Measurements from ENCODE around the gene BDKRB1.

BDKRB1 gene

DNA sequence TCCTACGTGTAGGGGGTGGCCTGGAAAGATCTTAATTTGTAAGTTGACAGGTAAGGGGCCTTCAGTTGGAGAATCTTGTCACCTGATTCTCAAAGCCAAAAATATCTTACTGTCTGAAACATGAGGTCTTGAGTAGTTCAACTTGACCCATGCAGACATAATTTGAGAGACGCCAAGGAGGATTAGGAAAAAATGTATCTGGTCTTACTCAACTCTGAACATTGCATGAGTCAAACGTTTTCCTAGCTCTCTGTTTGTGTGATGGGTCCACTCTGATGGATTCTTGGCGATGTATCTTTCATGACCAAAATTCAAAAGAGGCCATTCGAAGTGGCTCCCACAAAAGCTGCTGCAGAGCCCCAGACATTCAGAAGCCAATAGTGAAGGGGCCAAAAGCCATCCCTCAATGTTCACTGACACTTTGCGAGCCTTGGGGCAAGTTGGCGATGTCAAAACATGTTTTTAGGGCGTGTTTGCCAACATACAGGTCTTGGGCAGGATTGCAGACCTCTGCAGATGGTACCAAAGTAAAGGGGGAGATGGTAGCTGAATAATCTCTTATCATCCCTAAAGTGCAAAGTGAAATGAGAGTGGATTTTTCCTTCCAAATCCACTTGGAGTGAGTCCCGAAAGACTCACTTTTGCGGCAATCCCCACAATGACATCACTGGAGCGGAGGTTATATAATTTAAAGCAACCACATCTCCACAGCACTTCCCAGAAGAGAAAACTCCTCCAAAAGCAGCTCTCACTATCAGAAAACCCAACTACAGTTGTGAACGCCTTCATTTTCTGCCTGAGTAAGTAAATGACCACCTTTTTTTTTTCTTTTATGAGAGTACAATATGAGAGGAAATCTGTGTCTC, at the start of gene BDKRB1:
Gene BDKRB1, plus strand, starts transcription at position 710 of the 866 bp plus-strand sequence. CDS start 7,473 bp downstream, outside the sequence.
- DNase-seq, result no peak

DNA sequence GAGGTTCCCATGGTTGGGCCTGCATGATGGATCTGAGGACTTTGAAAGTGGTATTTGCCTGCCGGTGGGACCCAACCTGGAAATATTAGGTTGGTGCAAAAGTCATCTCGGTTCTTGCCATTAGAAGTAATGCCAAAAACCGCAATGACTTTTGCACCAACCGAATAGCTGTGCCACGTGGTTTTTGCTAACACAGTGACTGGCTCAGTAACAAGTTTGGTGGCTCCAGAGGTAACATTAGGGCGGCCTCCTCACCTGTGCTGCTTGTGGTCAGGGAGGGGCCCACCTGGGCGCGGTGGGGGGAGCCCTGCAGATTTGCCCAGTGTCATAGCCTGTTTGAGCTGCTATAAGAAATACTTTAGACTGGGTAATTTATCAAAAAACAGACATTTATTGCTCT, 49.5 kb upstream of the BDKRB1 start:
- DNase-seq, result no peak

DNA sequence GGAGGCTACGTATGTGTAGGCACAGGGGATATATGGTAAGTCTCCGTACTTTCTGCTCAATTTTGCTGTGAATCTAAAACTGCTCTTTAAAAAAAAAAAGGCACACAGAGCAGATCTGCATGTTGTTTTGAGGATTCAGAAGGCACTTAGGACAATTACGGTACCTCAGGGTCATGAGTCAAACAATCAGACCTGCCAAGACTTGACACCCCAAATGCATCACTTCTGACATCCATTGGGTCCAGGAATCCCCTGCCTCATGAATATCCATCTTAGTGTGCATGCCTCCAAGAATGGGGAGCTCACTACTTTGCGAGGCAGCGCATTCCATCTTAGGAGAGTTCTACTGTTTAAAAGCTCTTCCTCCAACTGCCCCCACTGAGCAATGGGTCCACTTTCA, 48.3 kb upstream of the BDKRB1 start:
- no peak for DNase-seq

DNA sequence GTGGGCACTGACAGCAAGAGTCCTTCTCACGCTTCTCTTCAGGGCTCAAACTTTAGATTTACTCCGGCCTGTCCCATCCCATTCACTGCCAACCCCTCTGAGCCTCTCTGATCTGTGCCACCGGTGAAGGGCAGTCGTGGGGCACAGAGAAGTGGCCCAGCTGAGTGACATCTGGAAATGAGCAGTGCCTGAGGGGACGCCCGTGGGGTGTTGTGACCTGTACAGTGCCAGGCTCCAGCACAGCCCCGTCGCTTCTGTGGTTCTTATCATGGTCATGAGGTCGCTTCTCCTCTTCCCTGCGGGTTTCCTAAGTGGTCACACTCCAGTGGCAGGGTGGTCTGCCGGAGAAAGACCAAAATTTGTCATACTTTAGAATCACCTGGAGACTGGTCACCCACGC, 47.3 kb upstream of the BDKRB1 start:
- no peak for DNase-seq

DNA sequence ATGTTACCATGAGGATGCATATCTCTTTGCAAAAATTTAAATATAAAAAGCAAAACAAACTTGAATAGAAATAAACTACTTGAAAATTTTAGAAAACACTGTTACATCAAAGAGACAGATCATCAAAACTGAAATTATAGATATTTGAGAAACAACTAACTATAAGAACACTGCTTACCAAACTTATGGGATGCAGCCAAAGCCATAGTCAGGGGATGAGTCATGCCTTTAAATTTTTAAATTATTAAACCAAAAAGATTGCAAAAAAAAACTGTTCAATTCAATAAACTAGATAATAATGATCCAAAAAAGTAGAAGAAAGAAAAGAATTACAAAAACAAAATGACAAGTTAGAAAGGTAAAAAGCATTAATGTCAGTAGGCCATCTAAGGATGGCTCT, 43.9 kb upstream of the BDKRB1 start:
- DNase-seq, result no peak

DNA sequence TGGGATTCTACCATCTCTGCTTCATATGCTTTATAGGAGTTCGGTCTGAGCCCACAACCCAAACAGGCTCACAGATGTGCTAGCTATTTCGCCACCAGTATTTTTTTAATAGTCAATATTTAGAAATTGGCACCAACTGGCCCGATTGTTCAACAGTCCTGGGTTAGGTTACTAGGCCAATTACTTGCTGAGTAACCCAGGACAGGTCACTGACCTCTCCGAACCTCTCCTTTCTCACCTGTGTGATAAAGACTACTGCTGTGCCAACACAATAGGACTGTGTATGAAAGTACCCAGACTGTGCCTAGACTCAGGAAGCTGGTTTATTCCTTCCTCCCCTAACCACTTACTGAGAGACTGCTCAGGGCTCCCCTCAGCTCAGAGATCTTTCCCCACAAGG, 43.1 kb upstream of the BDKRB1 start:
- no peak for DNase-seq

DNA sequence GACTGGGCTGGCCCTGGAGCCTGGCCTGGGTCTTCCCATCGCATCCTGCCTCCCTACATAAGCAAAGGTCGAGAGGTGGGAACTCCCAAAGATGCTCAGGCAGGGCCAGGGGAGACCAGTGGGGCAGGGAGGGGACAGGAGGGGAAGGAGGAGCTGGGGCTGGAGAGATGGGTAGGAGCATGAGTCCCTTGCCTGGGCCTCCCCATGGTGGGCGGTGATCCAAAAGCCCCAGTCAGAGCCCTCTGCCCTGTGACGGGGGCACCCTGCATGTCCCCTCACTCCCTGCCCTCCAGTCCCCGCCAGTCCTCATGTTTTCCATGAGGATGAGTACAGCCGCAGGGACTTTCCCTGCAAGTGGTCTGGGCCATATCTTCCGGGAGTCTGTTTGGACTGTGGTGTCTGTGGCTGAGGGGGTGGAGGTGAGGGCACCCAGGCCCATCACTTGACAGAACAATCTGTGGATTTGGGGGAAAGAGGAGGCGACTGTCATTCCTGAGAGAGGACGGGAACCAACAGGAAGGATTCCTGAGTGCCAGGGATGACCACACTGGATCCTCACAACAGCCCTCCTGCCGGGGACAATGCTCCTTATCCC, 42.0 kb upstream of the BDKRB1 start:
- no peak for DNase-seq

DNA sequence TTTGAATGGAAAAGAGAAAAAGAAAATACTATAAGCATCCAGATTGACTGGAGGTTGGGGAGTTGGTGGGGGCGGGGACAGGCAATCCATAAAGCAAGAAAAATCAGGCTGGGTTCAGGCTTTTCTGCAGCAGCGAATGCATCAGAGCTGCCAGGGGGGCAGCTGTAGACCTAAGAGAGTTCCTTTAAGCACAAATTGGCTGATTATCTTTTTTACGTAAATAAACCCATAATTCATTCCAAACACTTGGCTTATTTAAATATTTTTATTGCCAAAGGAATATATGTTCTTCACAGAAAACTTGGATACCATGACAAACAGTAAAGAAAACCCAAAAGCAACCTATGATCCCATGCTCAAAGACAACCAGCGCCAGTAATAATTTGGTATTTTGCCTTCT, 41.2 kb upstream of the BDKRB1 start:
- DNase-seq, result no peak

DNA sequence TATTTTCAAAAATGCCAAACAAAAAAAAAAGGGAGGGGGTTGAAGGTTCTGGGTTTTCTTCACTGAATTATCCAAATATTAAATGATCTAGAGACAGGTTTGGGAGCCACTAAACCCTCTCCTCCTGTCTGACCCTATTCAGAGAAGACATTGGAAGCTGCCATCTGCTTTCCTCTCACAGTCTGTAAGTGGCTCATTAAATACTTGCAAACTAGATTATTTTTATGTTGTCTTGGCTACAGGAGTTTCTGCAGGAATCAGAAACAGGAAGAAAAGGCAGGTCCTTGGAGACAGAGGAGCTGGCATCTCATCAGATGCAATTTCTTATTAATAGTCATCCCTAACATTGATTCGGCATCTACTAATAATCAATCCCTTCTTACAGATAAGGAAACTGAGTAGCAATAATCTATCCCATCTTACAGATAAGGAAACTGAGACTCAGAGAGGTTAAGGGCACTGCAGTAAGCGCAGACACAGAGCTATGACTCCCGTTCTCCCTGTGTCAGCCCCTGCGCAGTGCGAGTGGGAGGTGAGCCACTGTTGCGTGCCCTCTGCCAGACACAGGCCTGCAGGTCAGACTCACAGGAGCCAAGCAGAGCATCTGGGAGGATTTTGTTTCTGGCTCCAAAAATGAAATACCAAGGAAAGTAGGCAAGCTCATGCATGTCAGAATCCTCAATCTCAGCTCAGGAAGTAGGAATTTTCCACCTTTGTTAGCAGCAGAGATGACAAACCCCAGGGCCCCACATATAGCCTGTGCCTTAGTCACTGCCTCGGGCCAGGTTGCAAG, 40.4 kb upstream of the BDKRB1 start:
- no peak for DNase-seq

DNA sequence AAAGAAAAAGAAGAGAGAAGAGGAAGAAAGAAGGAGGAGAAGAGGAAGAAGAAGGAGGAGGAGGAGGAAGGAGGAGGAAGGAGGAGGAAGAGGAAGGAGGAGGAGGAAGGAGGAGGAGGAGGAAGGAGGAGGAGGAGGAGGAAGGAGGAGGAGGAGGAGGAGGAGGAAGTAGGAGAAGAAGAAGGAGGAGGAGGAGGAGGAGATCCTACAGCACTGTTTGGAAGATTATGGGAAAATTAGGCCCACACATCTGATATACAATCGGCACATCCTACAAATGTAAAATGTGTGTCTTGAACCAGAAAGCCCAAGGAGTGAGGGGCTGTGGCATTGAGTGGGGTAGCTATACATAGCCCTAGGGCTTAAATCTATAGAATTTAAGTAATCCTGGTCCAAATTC, 39.4 kb upstream of the BDKRB1 start:
- no peak for DNase-seq

DNA sequence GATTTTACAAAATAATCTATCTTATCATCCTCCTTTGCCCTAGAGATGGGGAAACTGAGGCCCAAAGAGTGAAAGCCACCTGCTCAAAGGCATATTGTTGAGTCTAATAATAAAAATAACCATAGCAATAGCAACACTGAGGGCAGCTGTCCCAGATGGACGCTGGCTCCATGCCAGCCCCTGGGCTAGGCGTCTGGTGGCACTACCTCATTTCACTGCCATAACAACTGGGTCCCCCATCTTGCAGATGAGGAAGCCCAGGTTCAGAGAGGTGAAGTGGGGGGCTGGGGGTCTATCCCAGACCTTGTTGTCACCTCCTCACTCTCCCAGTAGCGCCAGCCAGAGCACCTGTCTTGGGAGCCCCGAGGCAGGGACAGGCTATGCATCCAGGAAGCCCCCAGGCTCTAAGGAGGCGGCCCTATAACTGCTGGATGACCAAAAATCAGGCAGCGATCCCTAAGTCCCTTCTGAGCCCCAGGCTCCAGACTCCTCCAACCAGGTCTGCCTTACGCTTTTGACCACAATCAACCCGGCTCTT, 38.6 kb upstream of the BDKRB1 start:
- no peak for DNase-seq

DNA sequence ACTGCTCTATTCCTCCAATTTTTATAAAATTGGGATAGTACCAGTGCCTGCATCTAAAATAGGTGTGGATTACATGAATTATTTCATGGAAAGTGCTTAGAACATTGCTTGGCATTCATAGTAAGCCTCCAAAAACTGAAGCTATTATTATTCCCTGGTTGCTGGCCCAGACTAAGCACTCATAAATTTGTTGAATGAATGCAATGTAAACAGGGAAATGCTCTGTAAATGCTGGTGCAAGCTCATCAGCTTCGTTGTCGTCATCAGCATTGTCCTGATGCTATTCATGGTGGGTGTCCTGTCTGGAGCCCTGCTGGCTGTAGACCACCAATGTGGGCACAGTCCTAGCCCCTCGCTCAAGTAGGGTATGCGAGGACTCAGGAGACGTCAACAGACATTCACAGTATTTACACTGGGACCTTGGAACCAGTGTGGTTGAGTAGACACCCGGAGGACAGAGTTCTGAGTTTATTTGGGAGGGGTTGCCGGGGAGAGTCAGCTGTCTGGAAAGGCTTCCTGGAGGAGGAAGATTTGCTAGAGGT, 34.8 kb upstream of the BDKRB1 start:
- no peak for DNase-seq

DNA sequence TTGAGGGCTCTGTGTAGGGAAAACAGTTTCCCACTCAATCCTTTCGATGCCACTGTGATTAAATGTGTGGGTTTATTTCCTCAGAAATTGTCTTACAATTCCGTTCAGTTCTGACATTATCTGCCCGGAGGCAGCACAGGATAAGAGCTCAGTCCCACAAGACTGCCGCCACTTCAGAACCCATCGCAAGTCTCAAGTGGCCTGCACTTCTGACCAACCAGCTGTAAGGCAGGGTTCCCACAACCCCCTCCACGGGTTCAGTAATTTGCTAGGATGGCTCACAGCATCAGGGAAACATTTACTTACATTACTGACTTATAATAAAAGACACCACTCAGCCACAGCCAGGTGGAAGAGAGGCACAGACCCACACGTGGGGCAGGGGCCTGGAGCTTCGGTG, 34.2 kb upstream of the BDKRB1 start:
- no peak for DNase-seq

DNA sequence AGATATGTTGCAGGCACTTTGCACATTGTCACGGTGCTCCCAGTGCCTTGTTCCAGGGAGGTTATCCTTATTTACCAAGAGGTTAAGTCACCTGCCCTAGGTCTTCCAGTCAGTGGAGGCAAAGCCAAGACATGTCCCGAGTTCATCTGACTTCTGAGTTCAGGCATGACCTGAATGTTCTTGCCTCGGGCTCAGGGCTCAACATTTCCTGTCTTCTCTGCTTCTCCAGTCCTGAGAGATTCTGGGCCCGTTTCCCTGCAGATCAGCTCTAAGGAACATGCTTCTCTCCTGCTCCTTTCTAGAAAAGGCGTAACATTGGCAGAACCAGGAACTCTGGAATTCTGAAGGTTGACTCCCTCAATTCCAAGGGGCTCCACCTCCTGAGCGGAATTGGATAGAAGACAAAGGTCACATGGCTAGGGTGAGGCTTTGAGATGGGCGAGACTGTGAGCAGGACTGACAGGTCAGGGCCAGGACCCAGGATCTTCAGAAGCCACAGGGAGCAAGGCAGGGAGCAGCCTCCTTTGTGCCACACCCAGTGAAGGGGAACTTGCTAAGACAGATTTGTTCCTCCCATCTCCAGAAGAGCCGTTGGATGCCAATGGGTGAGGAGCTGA, 31.4 kb upstream of the BDKRB1 start:
- no peak for DNase-seq

DNA sequence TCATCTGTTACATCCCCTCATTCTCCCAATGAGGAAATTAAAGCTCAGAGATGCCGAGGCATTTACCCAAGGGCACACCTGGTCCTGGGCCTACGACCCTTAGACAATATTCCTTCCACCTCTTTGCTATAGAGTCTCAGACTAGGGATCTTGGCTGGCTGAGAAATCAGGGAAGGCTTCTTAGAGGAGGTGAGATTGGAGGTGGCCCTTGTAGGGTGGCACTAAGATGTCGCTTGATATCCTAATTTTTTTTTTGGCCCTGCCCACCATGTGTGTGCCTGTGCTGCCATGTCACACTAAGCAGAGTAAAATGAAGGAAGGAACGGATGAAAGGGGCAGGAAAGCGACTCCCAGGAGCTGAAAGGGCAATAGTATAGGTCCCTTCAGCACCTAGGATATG, 30.8 kb upstream of the BDKRB1 start:
- no peak for DNase-seq

DNA sequence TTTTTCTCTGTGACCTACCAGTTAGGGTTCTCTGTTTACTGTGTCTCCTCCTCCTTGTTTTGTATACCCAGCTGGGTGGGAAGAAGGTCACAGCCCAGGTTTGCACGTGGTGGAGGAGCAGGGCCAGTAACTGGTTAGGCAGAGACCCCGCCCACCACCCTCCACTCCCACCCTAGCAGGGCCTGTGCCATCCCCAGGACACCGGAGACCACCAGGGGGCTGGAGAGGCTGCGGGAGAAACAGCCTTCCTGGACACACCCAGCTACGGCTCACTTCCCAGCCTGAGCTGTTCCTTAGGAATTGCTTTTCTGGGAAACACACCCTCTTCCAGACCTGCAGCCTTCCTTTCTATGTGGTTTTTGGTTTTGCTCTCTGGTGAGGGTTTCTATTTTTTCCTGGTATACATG, 30.3 kb upstream of the BDKRB1 start:
- no peak for DNase-seq

DNA sequence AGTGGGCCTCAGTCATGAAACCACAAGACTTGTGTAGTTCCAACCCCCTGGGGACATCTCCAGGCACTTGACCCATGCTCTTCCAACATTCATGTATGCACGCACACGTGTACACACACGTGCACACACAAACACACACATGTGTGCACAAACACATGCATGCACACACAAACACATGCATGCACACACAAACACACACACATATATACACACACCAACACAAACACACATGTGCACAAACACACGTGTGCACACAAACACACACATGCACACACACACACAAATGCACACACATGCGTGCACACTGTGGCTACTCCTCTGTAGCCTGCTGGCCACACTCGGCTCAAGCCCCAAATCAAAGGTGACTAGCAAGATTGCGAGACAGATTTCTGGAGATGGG, 28.6 kb upstream of the BDKRB1 start:
- no peak for DNase-seq

DNA sequence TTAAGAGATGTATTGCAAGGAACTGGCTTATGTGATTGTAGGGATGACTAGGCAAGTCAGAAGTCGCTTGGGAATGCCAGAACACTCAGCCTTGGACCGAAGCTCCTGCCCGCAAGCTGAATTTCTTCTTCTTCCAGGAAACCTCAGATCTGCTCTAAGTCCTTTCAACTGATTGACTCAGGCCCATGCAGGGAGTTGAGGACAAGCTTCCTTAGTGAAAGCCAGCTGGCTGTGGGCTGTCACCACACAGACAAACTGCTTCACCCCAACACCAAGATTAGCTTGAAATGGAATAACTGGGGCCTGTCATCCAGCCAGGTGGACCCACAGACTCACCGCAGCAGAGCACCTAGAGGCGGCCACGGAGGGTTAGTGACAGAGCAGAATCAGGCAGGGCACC, 26.7 kb upstream of the BDKRB1 start:
- DNase-seq, result no peak

DNA sequence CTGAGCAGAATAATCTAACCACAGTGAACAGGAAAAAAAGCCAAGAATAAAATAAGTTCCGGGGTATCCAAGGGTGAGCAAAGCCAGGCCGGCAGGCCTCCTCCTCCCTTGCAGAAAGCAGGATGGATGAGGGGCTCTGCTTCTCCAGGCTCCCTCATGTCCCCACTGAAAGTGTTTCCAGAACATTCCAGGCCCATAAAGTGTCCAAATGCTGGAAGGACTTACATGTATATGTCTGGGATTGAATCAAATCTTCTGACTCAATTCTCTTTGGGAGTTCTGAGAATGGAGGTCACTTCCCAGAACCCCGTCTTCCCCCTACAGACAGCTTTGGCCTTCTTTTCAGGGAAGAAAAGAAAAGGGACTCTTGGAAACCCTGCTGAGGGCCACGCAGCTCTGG, 25.0 kb upstream of the BDKRB1 start:
- DNase-seq, result no peak

DNA sequence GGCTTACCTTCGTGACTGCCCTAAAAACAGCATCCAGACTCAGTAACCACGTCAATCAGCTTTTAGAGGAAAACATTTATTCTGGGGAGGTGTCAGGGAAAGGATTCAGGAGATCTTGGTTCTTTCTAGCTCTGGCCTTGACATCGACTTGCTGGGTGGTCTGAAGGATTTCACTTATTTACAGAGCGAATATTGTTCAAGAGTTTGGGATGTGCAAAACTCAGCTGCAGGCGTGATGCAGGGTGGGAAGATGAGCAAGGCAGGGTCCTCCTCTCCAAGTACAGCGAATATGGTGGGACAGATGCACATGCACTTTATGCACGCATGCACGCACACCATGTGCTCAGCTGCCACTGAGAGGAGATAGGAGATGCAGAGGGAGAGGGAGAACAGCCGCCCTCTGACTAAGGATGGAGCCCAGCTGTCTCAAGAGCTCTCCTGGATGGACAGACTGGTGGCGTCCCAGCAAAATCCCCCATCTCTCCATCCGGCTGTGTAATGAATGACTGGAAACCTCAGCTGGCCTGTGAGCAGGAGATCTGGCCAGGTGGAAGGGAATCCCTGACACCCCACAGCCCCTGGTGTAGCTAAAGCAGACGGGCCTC, 24.4 kb upstream of the BDKRB1 start:
- DNase-seq, result no peak

DNA sequence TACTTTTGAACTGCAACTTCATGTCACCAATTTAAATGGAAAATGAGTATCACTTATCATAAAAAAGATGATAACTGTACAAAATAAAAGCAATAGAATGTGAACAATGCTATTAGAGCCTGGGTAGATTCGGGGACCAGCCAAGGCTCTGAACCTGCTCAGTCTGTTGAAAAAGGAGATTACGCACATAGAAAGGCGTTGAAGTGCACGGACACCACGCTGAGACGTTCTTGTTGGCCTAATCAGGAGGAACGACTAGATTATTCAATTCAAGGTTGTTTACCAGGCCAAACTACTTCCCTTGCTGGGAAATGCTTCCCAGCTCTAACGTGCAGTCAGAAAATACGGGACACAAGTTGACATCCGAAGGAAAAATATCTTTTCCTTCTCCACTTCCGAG, 23.5 kb upstream of the BDKRB1 start:
- no peak for DNase-seq

DNA sequence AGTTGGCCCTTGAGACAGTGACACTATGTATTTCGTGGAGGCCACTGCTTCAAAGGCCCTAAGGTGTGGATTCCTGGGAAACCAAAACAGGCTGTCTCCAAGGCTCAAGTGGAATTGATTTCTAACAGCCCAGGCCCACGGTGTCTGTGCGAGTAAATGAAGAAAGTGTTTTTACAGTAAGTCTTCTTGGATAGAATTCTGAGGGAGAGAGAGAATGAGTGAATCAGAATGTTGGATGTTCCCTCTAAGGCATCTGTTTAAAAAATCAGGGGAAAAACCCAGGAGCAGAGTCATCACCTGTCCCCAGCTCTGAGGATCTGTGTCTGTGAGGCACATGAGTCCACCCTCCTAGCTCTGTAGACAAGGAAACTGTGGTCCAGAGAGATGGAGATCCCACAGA, 22.3 kb upstream of the BDKRB1 start:
- no peak for DNase-seq

Data from CD4-positive, alpha-beta T cell treated with Interleukin-6 for 4 hours (primary cell).